ENCODE measurements around the gene MS4A5.

DNA sequence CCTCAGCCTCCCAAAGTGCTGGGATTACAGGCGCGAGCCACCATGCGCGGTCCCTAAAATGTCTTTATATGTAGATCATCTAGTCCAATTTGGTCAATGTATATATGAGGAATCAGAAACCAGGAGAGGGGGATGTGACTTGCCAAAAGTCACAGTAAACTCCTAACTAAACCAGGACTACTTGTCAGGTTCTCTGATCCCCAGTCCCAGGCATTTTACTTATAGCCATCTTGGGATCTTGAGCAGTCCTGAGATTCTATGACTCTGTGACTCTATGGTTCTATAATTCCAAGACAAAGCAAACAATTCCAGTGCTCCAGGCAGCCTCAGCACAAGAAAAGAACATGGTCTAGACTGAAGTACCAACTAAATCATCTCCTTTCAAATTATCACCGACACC is at the start of gene MS4A5:
- TF ChIP-seq, protein P1, sequence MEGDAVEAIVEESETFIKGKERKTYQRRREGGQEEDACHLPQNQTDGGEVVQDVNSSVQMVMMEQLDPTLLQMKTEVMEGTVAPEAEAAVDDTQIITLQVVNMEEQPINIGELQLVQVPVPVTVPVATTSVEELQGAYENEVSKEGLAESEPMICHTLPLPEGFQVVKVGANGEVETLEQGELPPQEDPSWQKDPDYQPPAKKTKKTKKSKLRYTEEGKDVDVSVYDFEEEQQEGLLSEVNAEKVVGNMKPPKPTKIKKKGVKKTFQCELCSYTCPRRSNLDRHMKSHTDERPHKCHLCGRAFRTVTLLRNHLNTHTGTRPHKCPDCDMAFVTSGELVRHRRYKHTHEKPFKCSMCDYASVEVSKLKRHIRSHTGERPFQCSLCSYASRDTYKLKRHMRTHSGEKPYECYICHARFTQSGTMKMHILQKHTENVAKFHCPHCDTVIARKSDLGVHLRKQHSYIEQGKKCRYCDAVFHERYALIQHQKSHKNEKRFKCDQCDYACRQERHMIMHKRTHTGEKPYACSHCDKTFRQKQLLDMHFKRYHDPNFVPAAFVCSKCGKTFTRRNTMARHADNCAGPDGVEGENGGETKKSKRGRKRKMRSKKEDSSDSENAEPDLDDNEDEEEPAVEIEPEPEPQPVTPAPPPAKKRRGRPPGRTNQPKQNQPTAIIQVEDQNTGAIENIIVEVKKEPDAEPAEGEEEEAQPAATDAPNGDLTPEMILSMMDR (IDR thresholded peaks at IDR 0.05; ENCODE audit: low read depth, low read length, poor library complexity, severe bottlenecking) = no peak
- no peak for TF ChIP-seq EZH2phosphoT487 (IDR thresholded peaks at IDR 0.05; ENCODE audit: borderline replicate concordance, low read length)
